Measurements from ENCODE around the gene ULK2.

GRCh38 chr17:19747829-19748806, 119.6 kb downstream of the ULK2 start, which contains the start of gene ALDH3A1:
- TF ChIP-seq POLR2A (IDR thresholded peaks at IDR 0.05; ENCODE audit: low read depth, low read length) (no peak), TAF1 (IDR thresholded peaks at IDR 0.05; ENCODE audit: borderline replicate concordance, low read depth, low read length) (no peak)
